Esophagus squamous epithelium (tissue), 5 donors: Measurements from ENCODE around the gene TMEFF1. TPM values are rescaled to one million over a fixed set of nuclear protein-coding genes. Genes with fewer than 3 reads are reported as not detected.

Experiments used
- DNase-seq: peaks from one replicate; lab custom pipeline; 2025; lab: John Stamatoyannopoulos, UW
- H3K27ac ChIP-seq, 4 donors: fragments of 200-600 bp; sonication (generic); one replicate each; pipeline ENCODE4 v1.5.1; 2016 to 2019; ENCODE audit warnings: mild to moderate bottlenecking in 1 of 4
- H3K27me3 ChIP-seq, 4 donors: fragments of 200-600 bp; sonication (generic); 1 replicate in 3 of 4; 2 replicates in 1 of 4; pipeline versions ENCODE4 v1.5.1 to v1.6.0; 2017 to 2021; ENCODE audit warnings: antibody characterized with exemption in 1 of 4
- H3K36me3 ChIP-seq, 3 donors: fragments of 200-600 bp; sonication (generic); one replicate each; pipeline ENCODE4 v1.5.1; 2016 to 2019
- H3K4me1 ChIP-seq, 3 donors: fragments of 200-600 bp; sonication (generic); one replicate each; pipeline ENCODE4 v1.5.1; 2017 to 2019
- H3K4me3 ChIP-seq, 4 donors: fragments of 200-600 bp; sonication (generic); 1 replicate in 3 of 4; 2 replicates in 1 of 4; pipeline ENCODE4 v1.5.1; 2016 to 2019; ENCODE audit warnings: mild to moderate bottlenecking in 2 of 4, moderate library complexity in 1 of 4
- H3K9me3 ChIP-seq, 3 donors: fragments of 200-600 bp; sonication (generic); one replicate each; pipeline ENCODE4 v1.5.1; 2016 to 2019
- CTCF ChIP-seq, 6 experiments: fragments of 450-650 bp in 4 of 6; fragments of 200-600 bp in 2 of 6; sonication (generic) in 2 of 6; IDR thresholded peaks; one replicate each; pipeline ENCODE4 v1.5.1; 2016 to 2019; ENCODE audit warnings: antibody characterized with exemption in 6 of 6, mild to moderate bottlenecking in 4 of 6, moderate library complexity in 4 of 6
- POLR2A ChIP-seq, 4 donors: fragments of 450-650 bp; IDR thresholded peaks; one replicate each; pipeline ENCODE4 v1.6.1; 2017; ENCODE audit warnings: antibody characterized with exemption in 4 of 4, mild to moderate bottlenecking in 4 of 4, moderate library complexity in 3 of 4
- WGBS, 2 donors: methylation state at CpG; one replicate each; pipeline ENCODE4 v1.1.5; 2018; 5-methylcytosine and 5-hydroxymethylcytosine counted together
- intact Hi-C: fragments of 100-400 bp; cut with DNase I; formaldehyde crosslinking; loops from one replicate; pipeline ENCODE4 v1.15.0; 2022
- total RNA-seq, 4 donors: library from RNA; depleted of rRNA; stranded (reverse); fragments of >200 nt; gene quantifications; one replicate each; pipeline ENCODE4 v1.1.0, GENCODE V29; 2016
- donor health status: DM: yes; HTN: yes; CAD: no.

The TMEFF1 gene
- total RNA-seq, 4 donors from 2014 or later = 0.57 TPM; not detected in 3

GRCh38 chr9:100589582-100589981 lies 116.6 kb downstream of the TMEFF1 start:
- Histone ChIP-seq H3K27ac (no peak overlapping the region), H3K36me3 (no peaks in the 10 kb centered on the region), H3K9me3 (no peaks in the 10 kb centered on the region), H3K27me3 (no peaks in the 10 kb centered on the region), H3K4me3 (no peak overlapping the region), H3K4me1 (peaks cover 0 to 7% (median 0%) of the 10 kb centered on the region in 3 donors)
- intact Hi-C loops = no loop called here
- no peak for TF ChIP-seq POLR2A (IDR thresholded peaks at IDR 0.05)
- no peak for TF ChIP-seq CTCF (IDR thresholded peaks at IDR 0.05)
- WGBS, 2 donors = 54 to 58% methylated on average over 5 of the region's 5 CpGs
- DNase-seq = no peak

DNA sequence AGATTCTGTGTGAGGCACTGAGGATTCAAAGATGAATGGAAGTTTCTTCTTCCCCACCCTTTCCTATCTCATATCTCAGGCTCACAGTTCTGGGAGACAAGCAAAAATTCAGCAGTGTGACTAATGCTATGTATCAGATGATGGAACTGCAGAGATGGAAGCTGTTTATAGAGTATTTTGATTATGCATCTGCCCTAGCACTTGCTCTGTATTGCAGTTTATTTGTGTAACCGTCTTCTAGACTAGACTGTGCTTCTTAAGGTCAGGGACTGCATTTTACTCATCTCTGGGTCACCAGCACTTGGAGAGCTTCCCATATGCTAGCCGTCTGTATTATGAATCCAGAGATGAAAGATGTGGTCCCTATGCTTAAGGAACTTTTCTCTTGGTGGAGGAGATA lies 117.5 kb downstream of the TMEFF1 start:
- H3K4me1 ChIP-seq = peaks cover 0 to 7% (median 0%) of the 10 kb centered on the region in 3 donors
- H3K4me3 ChIP-seq = no peak overlapping the region
- no peaks in the 10 kb centered on the region for H3K27me3 ChIP-seq
- DNase-seq = no peak
- WGBS, 2 donors = 57 to 83% methylated on average over 1 to 2 of the region's 2 CpGs
- H3K9me3 ChIP-seq = no peaks in the 10 kb centered on the region
- intact Hi-C loops = no loop called here
- H3K27ac ChIP-seq = no peak overlapping the region
- no peaks in the 10 kb centered on the region for H3K36me3 ChIP-seq
- no peak for TF ChIP-seq CTCF (IDR thresholded peaks at IDR 0.05)
- TF ChIP-seq POLR2A (IDR thresholded peaks at IDR 0.05) = no peak

- Histone ChIP-seq H3K9me3 (no peaks in the 10 kb centered on the region), H3K4me3 (no peak overlapping the region), H3K27ac (no peak overlapping the region), H3K4me1 (peaks cover 0 to 7% (median 0%) of the 10 kb centered on the region in 3 donors), H3K36me3 (no peaks in the 10 kb centered on the region), H3K27me3 (no peaks in the 10 kb centered on the region)
- intact Hi-C loops = no loop called here
- TF ChIP-seq POLR2A (IDR thresholded peaks at IDR 0.05) (no peak), CTCF (IDR thresholded peaks at IDR 0.05) (no peak)
- 92 to 97% methylated on average over 6 of the region's 6 CpGs for WGBS, 2 donors
- DNase-seq = no peak
Measured at GRCh38 chr9:100591139-100591538, 118.2 kb downstream of the TMEFF1 start.

GRCh38 chr9:100591639-100592412 lies 118.9 kb downstream of the TMEFF1 start:
- 76 to 86% methylated on average over 4 to 5 of the region's 5 CpGs for WGBS, 2 donors
- Histone ChIP-seq H3K9me3 (no peaks in the 10 kb centered on the region), H3K4me3 (no peak overlapping the region), H3K4me1 (peaks cover 0 to 7% (median 0%) of the 10 kb centered on the region in 3 donors), H3K27ac (no peak overlapping the region), H3K36me3 (no peaks in the 10 kb centered on the region), H3K27me3 (no peaks in the 10 kb centered on the region)
- no peak for TF ChIP-seq POLR2A (IDR thresholded peaks at IDR 0.05)
- no peak for TF ChIP-seq CTCF (IDR thresholded peaks at IDR 0.05)
- no peak for DNase-seq
- intact Hi-C loops = no loop called here

DNA sequence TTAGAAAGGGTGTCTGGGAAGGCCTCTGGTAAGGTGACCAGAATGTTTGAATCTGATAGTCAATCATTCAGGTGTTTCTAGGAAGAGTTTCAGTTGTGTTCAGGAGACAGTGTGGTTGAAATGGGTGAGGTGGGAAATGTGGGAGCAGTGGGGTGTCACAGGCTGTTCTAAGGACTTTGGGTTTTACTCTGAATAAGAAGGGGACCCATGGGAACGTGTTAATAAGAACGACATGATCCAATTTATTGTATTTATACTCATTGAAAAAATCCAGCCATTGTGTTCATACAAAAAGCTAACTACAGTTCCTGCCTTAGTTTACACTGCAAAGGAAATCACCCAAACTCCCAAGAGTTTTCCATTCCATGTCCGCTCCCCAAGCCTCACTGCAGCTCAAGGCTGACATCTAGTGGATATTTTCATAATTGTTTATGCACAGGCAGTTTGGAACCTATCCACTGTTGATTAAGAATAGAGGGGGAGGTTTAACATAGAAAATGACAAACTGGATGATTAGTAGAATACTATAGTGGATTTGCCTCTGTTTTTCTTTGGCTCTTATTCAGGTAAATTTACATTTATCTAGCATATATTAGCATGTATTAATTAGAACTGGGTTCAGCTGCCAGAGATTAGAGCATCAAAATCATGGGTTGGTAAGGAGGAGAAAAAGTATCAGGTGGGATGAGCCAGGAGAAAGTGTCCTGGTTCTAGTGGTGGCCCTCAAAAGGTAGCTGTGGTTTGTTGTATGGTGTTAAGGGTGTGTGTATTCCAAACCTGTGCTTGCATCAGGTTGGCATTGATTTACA lies 122.6 kb downstream of the TMEFF1 start:
- H3K27ac ChIP-seq = no peak overlapping the region
- H3K4me1 ChIP-seq = peaks cover 0 to 22% (median 0%) of the 10 kb centered on the region in 3 donors
- no peaks in the 10 kb centered on the region for H3K9me3 ChIP-seq
- intact Hi-C loops = no loop called here
- TF ChIP-seq CTCF (IDR thresholded peaks at IDR 0.05) (peak; percentile 65 to 86 (median 78)), POLR2A (IDR thresholded peaks at IDR 0.05) (no peak)
- no peak overlapping the region for H3K4me3 ChIP-seq
- H3K36me3 ChIP-seq = no peaks in the 10 kb centered on the region
- H3K27me3 ChIP-seq = no peaks in the 10 kb centered on the region
- 12 to 13% methylated on average over 3 of the region's 3 CpGs for WGBS, 2 donors
- DNase-seq = no peak
